Ureter (tissue), 1 donor: ENCODE results near the gene CAB39. TPM values are rescaled to one million over a fixed set of nuclear protein-coding genes. Genes with fewer than 3 reads are reported as not detected.

ENCODE experiments used
- DNase-seq: peaks from one replicate; pipeline ENCODE4 v3.0.0-alpha.2; 2020; ENCODE audit warnings: low spot score
- total RNA-seq: library from RNA; stranded (reverse); gene quantifications from one replicate; pipeline ENCODE4 v1.2.4, GENCODE V29; 2023
- donor health status: DM: yes; HTN: yes; CAD: no.

CAB39 gene
- 85.8 TPM for total RNA-seq

- peak; percentile 79 for DNase-seq
These were observed at the start of gene CAB39 for GRCh38 chr2:230712443-230713330. Gene CAB39 (plus strand): TSS chr2:230712842. CDS start chr2:230760002, 47,160 bp downstream.

- no peak for DNase-seq
These were observed 48.5 kb upstream of the CAB39 start for GRCh38 chr2:230664128-230664527.

- no peak for DNase-seq
These were observed 47.8 kb upstream of the CAB39 start for GRCh38 chr2:230664844-230665243.

- DNase-seq: no peak
These were observed 47.4 kb upstream of the CAB39 start for GRCh38 chr2:230665263-230665691.

GRCh38 chr2:230666446-230666845, 46.2 kb upstream of the CAB39 start:
- DNase-seq: no peak

GRCh38 chr2:230666885-230667712, 45.5 kb upstream of the CAB39 start:
- no peak for DNase-seq

GRCh38 chr2:230668184-230668938, 44.3 kb upstream of the CAB39 start:
- no peak for DNase-seq

GRCh38 chr2:230668939-230669303, 43.7 kb upstream of the CAB39 start:
- DNase-seq: no peak

GRCh38 chr2:230669386-230669950, 43.2 kb upstream of the CAB39 start:
- DNase-seq: no peak

GRCh38 chr2:230671117-230671516, 41.5 kb upstream of the CAB39 start:
- DNase-seq: no peak

- no peak for DNase-seq
These were observed 39.8 kb upstream of the CAB39 start for GRCh38 chr2:230672836-230673235.

- DNase-seq: no peak
These were observed 38.2 kb upstream of the CAB39 start for GRCh38 chr2:230674401-230674800.

GRCh38 chr2:230674966-230675672, 37.5 kb upstream of the CAB39 start:
- DNase-seq: no peak

GRCh38 chr2:230676546-230676945, 36.1 kb upstream of the CAB39 start:
- no peak for DNase-seq

- no peak for DNase-seq
These were observed 35.3 kb upstream of the CAB39 start for GRCh38 chr2:230677201-230677946.

- DNase-seq: no peak
These were observed 34.6 kb upstream of the CAB39 start for GRCh38 chr2:230678018-230678417.

GRCh38 chr2:230678451-230678850, 34.2 kb upstream of the CAB39 start:
- no peak for DNase-seq

- DNase-seq: no peak
These were observed 32.0 kb upstream of the CAB39 start for GRCh38 chr2:230680463-230681170.

GRCh38 chr2:230681171-230681545, 31.5 kb upstream of the CAB39 start:
- DNase-seq: no peak

- no peak for DNase-seq
These were observed 30.1 kb upstream of the CAB39 start for GRCh38 chr2:230682546-230682945.
